Measurements from ENCODE around the gene DCANP1. TPM values are rescaled to one million over a fixed set of nuclear protein-coding genes. Genes with fewer than 3 reads are reported as not detected.

The DCANP1 gene
- total RNA-seq, 1 experiment from 2014 or later, result not detected

GRCh38 chr5:135480511-135480910 is 33.4 kb upstream of the DCANP1 start:
- no peak for DNase-seq (ENCODE audit: low spot score)

- no peak for DNase-seq (ENCODE audit: low spot score)
Measured at GRCh38 chr5:135478938-135479337, 31.8 kb upstream of the DCANP1 start.

DNA sequence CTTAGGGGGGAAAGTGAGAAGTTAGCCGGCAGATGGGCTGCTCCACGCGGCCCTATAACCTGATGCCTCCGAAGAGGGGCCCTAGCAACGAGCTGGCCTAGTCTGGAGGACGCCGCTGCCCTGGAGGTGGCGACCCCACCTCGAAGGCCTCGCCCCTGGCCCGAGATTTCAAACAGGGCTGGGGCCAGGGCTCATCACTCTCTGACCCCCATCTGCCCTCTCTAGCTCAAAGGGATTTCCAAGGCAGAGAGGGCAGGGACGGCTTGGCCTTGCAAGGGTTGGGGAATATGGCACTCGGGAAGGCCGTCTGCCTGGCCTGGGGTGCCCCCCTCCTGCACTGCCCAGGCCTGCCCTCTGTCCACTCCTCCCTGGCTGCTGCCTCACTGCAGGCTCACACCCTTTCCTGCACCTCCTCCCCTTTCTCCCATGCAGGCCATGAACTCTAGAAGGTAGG is 30.5 kb upstream of the DCANP1 start:
- DNase-seq (ENCODE audit: low spot score), result no peak

- no peak for DNase-seq (ENCODE audit: low spot score)
Measured at GRCh38 chr5:135476615-135477581, 29.8 kb upstream of the DCANP1 start.

DNA sequence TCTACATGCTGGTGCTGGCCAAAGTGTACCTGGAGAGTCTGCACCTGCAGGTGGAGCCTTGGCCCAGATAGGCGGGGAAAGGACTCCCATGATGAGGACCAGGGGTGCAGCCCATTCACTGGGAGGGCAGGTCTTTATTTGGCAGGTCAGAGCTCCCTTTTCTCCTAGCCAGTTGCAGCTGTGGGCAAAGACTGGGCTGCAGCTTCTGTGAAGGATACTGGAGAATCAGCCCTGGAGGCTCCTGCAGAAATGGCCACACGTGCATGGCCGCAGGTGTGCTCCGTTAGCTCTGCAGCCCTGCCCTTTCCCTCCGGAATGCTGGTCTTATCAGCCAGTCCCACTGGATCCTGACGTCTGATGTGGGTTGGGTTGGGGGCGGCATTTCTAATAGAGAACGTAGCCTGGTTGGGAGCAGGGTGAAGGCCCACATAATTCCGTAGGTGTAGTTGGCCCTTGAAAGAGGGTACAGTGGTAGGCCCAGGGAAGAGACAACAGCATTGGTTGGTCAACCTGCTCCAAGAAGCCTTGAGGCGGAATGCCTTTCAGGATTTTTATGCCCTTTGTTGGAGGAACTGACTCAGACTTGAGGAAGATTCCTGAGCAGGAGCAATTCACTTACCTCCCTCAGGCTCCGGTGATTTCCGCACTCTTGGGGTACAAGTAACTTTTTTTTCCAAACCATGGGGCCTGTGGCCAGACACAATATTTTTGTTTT is 27.0 kb upstream of the DCANP1 start:
- DNase-seq (ENCODE audit: low spot score), result no peak

GRCh38 chr5:135472141-135472540 is 25.0 kb upstream of the DCANP1 start:
- no peak for DNase-seq (ENCODE audit: low spot score)

DNA sequence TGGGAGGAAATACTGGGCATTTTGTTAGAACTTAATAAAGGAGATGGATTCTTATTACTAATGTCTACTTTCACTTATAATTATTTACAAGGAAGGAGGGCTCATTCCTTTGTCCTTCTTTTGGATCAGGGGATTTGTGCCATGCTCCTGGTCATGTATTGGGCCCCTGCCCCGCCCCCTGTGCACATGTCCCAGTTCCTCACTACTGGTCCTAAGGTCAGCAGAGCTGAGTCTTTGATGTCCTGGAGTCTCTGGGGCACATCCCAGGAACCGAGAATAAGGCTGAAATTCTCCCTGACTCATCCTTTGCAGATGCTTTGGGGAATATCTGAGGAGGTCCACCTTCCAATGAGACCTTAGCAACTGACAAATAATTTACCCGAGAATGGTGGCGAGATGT is 24.6 kb upstream of the DCANP1 start:
- no peak for DNase-seq (ENCODE audit: low spot score)

DNA sequence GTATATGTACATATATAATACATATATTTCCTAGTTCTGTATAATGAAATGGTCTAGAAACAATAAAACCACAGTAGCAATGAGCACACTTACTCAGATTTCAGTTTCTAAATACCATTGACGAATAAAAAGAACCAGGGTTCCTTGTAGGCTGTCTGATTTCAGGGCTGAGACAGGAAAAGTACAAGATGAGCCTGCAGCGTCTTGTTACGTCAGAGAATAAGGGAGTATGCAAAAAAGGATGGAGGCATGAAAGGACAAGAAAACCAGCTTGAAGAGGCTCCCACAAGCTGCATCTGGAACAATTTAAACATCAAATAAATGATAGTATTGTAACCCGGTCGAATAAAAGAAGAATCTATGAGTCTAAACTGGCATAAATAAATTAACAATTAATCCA is 22.8 kb upstream of the DCANP1 start:
- no peak for DNase-seq (ENCODE audit: low spot score)

DNA sequence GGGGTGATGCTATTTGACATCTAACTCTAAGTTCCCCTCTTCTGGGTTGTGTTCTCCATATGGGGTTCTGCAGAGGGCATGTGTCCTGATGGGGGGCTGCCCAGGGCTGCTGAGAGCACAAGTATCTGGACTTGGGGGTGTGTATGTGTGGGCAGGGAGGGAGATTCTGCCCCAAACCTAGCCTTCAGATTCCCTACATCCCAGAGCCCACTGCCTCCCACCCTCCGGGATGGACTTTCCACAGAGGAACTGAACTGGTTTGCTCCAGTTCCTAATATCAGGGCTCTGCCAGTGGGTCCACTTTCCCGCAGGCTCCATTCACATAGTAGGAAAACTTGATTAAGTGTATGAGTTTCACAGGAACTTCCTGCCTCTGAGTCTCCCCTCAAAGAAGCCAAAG is 21.4 kb upstream of the DCANP1 start:
- DNase-seq (ENCODE audit: low spot score), result no peak

DNA sequence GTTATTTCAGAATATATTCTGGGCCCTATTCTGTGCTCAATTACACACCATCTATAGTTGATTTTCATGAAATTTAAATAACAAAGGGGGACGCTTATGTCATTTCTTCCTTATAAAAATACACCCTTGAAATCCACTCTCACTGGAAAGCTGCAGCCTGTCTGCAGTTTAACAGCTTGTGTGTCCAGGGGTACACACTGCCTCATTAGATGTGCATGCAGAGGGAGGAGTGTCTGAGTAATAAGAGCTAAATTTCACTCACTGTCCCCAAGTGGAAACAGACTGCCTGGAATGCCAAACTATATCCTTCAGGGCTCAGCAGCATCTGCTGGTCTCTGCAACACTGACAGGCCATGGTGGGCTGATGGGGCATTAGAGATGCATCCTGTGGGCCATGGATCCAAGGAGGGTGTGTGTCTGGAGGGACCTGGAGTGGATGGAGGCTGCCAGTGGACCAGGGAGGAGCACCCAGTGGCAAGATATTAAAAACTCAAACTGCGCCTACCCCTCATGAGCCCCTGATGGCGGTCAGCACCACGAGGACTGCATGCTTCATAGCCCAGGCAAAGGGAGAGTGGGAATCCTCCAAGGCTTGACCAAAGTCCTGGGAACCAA is 20.8 kb upstream of the DCANP1 start:
- no peak for DNase-seq (ENCODE audit: low spot score)

DNA sequence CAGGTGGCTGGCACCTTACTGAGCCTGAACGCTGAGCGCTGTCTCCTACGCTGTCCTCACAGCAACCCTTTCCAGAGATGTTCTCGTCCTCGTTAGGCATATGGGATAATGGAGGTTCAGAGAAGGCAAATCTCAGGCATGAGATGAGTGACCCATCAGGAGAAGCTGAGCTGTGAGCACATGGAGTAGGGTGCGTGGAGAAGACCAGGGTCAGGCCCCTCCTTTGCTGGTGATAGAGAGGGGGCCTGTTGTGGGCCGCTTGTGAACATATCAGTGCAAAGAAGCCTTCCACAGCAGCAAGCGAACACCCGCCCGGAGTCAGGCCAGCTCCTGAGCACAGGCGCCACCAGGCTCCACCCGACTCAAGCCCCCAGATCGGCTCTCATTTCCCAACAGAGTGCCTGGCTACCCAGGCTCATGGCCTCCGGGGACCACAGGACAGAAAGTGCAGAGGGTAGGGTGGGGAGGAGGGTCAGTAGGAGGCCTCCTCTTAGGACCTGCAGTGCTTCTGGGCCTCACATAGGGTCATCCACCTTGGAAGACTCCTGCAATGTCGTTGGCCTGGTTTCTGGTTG is 20.0 kb upstream of the DCANP1 start:
- DNase-seq (ENCODE audit: low spot score), result no peak

GRCh38 chr5:135466178-135467050 is 19.3 kb upstream of the DCANP1 start:
- peak; percentile 59 for DNase-seq (ENCODE audit: low spot score)

GRCh38 chr5:135465391-135466122 is 18.4 kb upstream of the DCANP1 start:
- DNase-seq (ENCODE audit: low spot score), result no peak

DNA sequence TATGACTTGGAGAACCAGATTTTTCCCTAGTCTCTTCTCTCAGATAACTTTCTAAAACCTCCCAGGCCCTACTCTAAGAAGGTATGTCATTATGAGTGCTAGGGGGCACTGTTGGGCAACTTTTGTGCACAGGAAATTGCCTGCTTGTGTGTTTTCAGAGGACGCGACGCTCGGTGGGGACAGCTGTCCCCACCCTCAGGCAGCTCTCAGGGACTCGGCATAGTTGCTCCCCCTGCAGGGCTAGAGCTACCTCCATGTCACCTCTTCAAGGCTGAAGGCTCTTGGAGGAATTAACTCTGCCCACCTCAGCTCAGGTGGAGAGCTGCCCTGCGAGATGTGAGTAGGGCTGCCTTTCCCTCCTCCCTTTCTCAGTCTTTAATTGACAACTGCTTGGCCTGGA is 15.2 kb upstream of the DCANP1 start:
- DNase-seq (ENCODE audit: low spot score), result peak; percentile 89

GRCh38 chr5:135461481-135462151 is 14.5 kb upstream of the DCANP1 start:
- DNase-seq (ENCODE audit: low spot score), result no peak

GRCh38 chr5:135460246-135461033 is 13.3 kb upstream of the DCANP1 start:
- no peak for DNase-seq (ENCODE audit: low spot score)

- DNase-seq (ENCODE audit: low spot score), result peak; percentile 76
Measured at GRCh38 chr5:135458921-135459331, 11.8 kb upstream of the DCANP1 start.

DNA sequence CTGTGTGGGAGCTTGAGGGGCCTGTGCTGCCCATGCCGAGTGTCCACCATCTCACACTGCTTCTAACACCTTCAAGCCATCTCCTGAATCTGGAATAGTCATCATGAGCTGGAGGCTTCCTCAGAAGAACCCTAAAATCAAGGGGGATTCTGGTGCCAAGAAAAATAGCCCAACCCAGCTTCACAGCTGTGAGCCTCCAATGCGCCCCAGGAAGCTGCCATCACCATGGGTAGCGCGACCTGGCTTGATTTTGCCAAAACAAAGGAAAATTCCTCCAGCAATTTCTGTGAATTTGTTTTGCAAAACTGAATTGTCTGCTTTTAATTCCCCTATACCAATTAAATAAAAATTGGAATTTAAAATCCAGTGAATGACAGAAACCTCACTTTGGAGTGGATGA is 11.2 kb upstream of the DCANP1 start:
- DNase-seq (ENCODE audit: low spot score), result no peak

Measured in H4 (cell line).